NCI-H510A treated with DMSO at 0.1 percent for 48 hours (cell line): Measurements from ENCODE around the gene KIF18B.

Source experiments
- DNase-seq: peaks from one replicate; lab custom pipeline; 2025; lab: John Stamatoyannopoulos, UW

The KIF18B gene

GRCh38 chr17:44875761-44876160 is 71.8 kb downstream of the KIF18B start:
- DNase-seq, result no peak
